GM19025 (cell line): ENCODE results near the gene DENND5B.
"Not testable (repeated sequence)": the region's sequence is repeated elsewhere in the genome, so short reads cannot be mapped to it uniquely, and the experiment has no call there.

ENCODE experiments used
- ATAC-seq: cut with Tn5 transposase; IDR thresholded peaks from one replicate; pipeline ENCODE4 v1.9.1; 2021; ENCODE audit warnings: mild to moderate bottlenecking, low read depth, moderate library complexity; ENCODE audit not compliant: unreplicated experiment

Gene DENND5B

DNA sequence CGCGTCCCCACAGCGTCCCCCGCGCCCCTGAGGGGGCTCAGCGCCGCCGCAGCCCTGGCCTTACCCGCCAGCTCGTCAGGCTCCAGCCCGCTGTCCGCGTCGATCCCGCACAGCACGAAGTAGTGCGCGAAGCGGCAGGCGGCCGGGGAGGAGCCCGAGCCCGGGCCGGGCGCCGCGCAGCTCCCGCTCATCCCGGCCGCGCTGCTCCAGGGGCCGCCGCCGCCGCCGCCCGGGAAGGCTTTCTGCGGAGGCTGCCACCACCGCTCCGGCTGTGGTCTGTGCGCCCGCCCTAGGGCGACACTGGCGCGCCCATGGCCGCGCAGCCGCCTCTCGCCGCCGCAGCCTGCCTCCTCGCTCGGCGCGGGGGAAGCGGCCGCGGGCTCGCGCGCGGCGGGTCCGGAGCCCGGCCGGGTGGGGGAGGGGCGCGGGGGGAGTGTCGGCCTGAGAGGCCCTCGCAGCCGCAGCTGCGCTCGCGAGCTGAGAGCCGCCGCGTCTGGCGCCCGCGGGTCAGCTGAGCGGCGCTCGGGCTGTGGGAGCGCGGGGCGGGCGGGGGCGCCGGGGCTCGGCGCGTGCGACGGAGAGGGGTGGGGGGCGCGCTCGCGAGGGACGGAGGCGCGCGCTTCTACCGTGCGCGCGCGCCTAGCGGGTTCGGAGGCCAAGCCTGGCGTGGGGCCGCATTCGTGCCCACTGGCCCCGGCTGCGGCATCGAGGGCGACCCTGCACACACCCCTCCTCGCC is at the start of gene DENND5B:
Gene DENND5B, minus strand, starts transcription at position 495 of the 738 bp plus-strand sequence. Its CDS starts 304 bp downstream, at position 191.
- peak; percentile 54 for ATAC-seq

DNA sequence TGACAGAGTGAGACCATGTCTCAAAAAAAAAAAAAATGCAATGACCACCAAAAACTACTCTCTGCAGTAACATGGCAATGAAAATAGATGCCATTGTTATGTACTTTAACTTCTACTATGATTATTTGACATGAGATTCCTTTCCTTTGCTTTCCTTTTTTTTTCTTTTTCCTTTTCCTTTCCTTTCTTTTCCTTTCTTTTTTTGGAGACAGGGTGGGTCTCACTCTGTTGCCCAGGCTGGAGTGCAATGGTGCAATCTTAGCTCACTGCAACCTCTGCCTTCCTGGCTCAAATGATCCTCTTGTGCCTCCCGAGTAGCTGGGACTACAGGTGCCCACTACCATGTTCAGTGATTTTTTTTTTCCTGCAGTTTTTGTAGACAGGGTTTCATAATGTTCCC is 43.7 kb upstream of the DENND5B start:
- no peak for ATAC-seq

DNA sequence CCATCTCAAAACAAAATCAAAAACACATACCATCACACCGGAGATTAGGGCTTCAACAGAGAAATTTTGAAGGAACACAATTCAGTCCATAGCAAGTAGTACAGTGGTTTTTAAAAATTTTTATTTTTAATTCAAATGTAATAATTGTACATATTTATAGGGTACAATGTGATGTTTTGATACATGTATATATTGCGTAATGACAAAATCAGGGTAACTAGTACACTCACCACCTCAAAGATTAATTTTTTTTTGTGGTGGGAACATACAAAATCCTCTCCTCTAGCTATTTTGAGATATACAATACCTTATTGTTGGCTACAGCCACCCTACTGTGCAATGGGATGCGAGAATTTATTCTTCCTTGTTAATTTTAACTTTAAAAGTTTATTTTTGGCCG is 42.5 kb upstream of the DENND5B start:
- no peak for ATAC-seq

DNA sequence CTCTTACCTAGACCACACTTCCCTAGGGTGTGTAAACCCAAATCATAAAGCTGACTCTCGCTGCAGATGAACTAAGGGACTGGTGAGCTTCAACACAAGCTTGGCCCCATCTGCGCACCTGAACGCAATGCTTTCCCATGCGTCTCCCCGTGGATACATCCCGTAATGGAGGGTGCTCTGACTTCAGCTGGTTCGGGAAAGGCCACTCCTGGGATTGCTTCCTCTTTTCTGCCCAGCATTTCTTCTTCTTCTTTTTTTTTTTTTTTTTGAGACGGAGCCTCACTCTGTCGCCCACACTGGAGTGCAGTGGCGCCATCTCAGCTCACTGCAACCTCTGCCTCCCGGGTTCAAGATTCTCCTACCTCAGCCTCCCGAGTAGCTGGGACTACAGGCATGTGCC is 40.9 kb upstream of the DENND5B start:
- no peak for ATAC-seq

DNA sequence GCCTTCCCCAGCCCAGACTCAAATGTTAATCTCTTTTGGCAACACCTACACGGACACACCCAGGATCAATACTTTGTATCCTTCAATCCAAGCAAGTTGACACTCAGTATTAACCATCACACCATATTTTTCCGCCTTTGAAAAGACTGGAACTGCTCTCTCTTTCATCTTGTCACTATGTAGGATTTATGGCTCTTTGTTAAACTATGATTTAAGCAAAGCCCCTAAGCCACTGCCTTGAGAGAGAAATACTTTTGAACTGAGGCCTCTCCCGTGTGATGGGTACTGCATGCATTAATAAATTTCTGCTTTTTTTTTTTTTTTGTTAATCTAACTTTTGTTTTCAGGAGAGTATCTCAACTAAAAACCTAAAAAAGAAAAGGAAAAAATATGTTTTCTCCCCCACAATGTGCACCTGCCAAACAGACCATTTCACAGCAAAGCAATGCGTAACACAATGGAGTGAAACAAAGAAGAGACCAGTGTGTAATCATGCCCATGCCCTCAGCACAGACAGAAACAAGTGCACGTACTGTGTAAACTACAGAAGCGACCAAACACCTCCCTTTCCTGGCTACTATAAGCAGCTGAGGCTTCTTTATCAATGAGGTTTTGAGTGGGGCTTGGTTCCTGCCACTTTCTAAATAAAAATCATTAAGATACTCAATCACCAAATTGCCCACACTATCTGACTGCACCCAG is 40.2 kb upstream of the DENND5B start:
- no peak for ATAC-seq

DNA sequence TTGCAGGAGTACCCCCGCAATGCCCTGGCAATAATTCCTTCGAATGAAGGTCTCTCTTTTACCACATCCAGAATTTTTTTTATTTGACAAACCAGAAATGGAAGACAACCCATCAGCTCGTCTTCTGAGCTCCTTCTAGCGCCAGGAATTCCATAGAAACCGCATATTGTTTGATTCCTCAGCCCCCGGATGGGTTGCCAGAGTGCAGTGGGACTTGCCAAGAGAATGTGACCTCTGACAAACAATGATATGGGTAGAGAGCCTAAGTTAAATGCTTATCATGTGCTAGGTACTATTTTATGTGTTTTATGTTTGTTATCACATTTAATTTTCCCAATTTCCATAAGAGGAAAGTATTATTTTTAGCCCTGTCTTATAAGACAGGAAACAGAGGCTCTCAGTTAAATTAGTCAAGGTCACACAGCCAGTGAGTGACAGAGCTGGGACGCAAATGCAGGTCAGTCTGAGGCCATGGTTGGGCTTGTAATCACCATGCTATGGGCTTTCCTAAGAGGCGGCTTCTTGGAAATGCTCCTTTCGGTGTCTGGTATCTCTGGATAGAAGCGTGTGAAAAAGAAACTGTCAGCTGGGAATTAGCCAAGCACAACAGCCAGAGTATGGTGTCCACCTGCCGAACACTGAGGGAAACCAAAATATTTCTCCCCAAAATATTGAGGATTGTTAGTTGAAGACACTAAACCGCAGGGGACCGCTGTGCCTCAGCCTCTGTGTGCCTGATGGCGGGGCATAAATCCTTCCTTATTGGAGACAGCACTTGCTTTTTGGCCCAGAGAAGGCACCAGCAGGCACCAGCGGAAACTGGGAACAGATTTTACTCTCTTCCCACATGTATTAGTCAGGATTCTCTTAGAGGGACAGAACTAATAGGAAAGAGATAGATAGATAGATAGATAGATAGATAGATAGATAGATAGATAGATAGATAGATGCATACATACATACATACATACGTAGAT is 39.1 kb upstream of the DENND5B start:
- ATAC-seq: no peak

DNA sequence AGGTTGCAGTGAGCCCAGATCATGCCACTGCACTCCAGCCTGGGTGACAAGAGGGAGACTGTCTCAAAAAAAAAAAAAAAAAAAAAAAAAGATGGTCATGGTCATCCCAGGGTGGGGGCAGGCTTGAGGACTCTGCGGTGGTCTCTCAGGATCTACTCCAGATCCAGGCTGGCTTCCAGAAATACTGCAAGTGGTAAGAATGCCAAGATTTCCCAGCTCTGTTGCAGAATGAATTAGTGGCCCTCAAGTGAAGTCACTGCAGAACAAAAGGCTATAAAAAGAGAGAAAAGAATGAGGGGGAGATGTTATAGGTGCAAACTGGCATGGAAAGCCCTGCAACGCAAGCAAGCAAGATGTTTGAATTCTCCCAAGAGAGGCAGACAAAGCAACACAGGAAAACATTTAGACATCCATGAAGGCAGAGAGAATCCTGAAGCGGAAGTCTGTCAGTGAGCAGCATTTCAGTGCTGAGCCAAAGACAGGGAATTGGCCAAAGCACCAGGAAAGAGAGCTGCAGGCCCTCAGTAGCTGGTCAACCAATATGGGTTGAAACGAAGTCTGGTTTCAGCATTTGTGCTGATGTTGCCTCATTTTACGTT is 36.6 kb upstream of the DENND5B start:
- no peak for ATAC-seq

DNA sequence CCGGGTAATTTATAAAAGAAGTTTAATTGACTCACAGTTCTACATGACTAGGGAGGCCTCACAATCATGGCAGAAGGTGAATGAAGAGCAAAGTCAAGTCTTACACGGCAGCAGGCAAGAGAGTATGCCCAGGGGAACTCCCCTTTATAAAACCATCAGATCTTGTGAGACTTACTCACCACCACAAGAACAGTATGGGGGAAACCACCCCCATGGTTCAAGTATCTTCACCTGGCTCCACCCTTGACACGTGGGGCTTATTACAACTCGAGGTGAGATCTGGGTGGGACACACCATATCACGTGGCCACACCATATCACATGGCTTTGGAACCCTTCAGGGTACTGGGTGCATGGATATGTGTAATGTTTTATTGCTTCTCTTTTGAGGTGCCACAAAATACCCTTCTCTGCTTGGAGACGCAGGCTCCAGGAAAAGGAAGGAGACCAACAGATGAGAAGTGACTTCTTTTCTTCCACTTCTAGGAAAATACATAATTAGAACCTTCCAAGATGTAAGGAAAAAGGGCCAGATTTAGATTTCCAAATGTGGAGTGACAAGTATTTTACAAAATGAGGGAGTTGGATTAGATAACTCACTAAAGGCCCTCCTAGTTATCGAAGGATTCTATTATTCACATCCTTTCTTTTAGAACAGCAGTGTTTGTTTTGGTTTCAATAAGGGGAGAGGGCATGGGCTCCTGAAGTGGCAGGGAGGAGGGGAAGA is 35.5 kb upstream of the DENND5B start:
- ATAC-seq: no peak

DNA sequence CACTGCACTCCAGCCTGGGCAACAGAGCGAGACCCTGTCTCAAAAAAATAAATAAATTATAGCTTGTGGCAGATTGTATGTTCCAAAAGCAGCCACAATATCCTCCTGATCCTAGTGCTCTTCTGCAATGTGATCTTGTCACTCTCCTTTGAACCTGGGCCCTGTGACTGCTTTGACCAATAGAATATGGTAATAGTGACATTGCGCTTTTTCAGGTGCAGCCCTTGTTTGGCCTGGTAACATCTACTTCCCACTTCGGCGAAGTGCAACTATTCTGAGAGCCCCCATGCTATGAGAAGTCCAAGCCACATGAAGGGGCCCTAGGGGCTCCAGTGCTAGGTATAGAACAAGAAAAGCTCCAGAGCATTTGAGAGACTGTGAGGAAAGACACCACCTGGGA is 31.1 kb upstream of the DENND5B start:
- ATAC-seq: no peak

DNA sequence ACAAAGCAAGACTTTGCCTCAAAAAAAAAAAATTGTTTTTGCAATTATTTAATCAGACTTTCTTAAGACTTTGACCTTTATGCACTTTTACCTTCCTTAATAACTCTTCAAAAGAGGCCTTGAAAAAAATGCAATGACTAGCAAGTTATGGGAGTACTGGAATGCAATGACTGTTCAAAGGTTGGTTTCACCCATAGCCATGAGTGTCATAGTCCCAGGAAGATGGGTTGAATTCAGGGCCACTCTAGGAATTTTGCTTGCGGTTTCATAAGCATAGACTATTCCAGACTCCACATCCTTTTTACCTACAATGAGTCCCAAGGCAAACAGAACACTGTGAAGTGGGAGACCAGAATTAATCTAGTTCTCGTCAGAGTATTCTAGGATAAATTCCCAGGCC is 29.4 kb upstream of the DENND5B start:
- ATAC-seq: no peak

DNA sequence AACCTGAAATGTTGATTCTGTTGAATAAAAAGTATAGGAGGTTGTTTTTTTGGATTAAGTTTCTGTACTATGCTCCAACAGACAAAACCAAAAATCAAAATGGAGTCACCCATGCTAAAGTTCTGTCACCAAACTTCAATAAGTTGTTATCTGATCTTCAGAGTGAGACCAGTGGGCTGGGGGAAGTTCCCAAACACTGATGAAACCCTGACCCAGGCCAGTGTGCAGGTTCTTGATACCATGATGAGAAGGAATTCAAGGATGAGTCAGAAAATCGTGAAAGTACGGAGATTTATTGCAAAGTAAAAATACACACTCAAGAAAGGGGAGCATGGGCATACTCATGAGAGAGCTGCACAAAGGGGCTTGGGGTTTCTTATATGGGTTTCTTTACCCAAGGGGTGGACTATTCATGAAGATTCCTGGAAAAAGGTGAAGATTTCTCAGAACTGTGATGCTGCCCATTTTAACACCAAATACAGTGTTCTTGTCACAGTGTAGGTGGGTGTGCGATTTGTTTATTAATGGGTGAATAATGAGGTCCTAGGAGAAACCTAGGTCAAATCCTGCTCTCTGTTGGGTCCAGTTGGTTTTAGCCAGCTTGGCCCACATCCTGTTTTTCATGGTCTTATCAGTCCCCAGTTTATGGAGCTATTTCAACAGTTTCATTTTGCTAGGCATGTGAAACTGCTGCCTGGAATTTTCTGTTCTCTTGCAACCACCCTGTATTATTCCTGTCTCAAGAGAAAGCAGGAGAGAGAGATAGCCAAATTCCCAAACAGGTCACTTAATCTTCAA is 27.5 kb upstream of the DENND5B start:
- no peak for ATAC-seq

DNA sequence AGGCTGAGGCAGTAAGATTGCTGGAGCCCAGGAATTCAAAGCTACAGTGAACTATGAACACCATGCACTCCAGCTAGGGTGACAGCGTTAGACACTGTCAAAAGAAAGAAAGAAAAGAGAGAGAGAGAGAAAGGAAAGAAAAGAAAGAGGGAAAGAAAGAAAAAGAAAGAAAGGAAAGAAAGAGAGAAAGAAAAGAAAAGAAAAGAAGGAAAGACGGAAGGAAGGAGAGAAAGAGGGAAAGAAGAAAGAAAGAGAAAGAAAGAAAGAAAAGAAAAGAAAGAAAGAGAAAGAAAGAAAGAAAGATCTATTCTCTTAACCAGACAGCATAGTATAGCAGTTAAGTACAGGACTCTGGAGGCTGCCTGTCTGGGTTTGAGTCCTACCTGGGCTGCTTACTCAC is 21.9 kb upstream of the DENND5B start:
- ATAC-seq: no peak

DNA sequence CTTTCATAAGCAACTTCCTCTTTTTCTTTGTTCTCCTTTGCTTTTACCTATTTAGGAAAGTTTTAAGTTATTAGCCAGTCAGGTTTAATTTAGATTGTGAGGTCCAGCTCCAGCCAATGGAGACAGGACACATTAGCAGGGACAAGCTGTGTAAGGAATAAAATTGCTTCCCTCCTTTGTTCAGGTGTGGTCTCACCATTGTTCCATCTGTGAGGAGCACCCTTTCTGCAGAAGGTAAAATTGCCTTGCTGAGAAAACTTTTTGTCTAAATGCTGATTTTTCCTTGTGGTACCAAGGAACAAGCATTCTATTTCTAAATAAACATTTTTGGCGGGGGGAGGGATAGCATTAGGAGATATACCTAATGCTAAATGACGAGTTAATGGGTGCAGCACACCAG is 17.4 kb upstream of the DENND5B start:
- not testable (repeated sequence) for ATAC-seq

DNA sequence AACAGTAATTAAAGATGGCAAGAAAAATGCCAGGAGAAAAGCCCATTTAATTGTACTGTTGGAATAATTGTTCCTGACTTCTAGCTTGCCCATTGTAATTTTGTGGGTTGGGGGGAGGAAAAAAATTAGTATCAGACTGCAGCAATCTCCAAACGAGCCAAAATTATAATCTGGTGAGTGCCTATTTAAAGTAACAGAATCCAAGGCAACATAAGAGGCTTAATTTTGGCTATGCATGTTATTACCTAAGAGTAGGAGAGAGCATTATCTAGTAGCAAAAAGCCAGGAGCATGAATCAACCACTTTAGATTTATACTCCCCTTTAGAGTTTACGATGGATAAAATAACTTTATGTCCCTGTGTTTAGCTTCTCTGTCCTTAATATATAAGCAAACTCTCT is 14.6 kb upstream of the DENND5B start:
- ATAC-seq: no peak

DNA sequence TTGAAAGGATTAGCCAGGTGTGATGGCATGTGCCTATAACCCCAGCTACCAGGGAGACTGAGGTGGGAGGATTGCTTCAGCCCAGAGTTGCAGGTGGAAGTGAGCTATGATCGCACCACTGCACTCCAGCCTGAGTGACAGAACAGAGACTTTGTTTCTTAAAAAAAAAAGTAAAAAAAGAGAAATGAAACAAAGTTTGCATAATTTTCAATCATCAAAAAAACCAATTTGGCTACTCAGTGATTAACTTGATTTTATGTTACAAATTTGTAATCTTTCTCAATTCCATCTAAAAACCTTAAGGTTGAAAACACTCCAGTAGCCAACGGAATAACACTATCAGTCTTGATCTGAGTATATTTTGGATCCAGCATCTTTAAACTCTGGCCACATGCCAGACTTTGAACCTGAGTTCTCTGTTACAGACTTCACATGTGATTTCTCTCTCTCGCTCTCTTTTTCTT is 12.6 kb upstream of the DENND5B start:
- ATAC-seq: peak; percentile 98

DNA sequence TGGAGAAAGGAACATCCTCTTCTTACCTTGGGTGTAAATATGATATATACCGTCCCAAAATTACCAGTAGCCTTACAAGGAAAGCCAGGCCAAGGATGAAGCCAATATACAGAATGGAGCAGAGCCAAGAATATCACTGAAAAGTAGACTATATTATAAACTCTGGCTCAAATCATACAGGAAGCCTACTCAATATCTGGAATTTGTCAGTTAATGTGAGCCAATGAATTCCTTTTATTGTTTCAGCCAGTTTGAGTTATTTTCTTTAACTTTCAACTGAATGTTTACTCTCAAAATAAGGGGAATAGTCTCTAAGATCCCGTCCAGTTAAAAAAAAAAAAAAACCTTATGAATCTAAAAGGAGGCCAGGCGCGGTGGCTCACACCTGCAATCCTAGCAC is 9.8 kb upstream of the DENND5B start:
- no peak for ATAC-seq

DNA sequence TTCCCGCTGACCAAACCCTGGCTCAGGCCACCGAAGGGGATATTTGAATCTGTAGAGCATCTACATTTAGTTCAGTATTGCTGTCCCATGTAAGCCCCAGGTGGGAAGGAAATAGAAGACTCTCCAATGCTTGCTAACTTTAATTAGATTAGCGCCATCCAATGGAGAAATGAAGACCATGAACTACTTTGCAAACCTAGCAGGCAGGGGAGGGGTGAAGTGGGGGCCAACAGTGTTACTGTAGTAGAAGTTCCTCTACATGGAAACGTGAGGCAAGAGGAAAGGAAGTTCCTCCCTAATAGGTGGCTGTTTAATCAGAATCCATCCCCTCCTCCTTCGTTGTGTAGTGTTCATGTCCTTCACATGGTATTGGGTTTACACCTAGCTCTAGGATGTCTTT is 9.3 kb upstream of the DENND5B start:
- no peak for ATAC-seq

DNA sequence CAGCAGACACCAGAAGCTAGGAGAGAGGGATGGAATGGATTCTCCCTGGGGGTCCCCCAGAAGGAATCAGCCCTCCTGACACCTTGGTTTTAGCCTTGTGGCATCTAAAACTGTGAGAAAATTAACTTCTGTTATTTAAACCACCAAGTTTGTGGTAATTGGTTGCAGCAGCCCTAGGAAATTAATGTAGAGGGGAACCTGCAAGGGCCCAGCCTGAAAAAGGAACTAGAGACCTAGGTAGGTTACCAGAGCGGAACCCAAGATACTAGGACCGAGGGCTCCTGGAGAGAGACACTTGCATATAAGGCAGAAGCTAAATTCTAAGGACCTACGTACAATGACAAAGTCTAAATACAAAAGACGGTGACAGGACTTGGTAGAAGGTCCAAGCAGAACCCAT is 8.1 kb upstream of the DENND5B start:
- ATAC-seq: no peak

DNA sequence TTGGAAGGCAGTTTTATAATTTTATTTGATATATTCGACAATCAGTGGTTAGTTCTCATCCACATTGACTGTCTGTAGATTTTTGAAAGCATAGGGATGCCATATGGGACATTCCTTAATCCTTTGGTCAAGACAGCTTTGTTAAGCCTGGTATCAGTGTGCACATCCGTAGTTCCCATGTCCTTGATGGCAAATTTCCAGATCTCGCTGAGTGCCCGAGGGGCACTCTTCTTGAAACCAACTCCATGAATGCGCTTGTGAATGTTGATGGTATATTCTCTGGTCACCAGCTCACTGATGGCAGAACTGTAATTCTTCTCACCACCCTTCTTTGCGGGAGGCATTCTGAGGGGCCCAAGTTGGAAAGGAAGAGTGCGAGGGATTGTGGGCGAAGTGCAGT is 6.1 kb upstream of the DENND5B start:
- no peak for ATAC-seq
